HuH-7 (cell line): ENCODE results near the gene FBXO11.
"Not testable (repeated sequence)": the region's sequence is repeated elsewhere in the genome, so short reads cannot be mapped to it uniquely, and the experiment has no call there.

ENCODE experiments used
- DNase-seq: peaks from one replicate; pipeline ENCODE4 v3.0.0; 2011; ENCODE audit warnings: low spot score

Gene FBXO11

DNA sequence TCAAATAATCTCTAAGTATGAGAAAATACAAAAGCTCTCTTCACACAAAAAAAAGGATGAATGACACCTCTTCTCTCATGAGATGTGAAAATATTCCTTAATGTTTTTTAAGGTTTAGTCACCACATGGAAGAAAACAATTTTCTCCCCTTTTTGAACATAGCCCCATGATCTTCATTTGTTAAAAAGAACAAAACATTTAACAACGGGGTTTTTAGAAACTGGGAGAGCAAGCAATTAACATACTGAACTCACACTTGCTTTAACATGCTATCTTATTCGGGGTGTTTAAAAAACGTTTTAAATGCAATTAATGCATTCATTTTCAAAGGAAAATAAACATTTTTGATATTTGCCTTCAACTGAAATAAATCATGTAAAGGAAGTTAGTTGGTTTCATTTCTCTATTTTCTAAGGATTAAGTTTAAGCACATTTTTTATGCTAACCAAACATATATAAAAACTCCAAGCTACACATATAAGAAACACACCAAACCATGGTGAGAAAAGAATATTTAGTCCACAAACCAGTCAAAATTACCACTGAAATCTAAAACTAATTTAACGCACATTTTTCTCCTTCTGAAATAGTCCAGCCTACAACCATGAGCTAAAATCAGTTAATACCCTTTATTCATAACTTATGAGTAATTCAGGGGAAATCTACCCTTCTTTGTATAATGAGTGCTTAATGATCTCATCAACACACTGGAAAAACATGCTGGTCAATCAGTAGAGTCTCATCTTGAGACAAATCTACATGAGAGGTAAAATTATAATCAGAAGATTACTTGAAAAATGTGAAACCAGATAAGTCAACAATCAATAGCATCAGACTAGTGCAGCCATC is 8.2 kb downstream of the FBXO11 start:
- DNase-seq: no peak

DNA sequence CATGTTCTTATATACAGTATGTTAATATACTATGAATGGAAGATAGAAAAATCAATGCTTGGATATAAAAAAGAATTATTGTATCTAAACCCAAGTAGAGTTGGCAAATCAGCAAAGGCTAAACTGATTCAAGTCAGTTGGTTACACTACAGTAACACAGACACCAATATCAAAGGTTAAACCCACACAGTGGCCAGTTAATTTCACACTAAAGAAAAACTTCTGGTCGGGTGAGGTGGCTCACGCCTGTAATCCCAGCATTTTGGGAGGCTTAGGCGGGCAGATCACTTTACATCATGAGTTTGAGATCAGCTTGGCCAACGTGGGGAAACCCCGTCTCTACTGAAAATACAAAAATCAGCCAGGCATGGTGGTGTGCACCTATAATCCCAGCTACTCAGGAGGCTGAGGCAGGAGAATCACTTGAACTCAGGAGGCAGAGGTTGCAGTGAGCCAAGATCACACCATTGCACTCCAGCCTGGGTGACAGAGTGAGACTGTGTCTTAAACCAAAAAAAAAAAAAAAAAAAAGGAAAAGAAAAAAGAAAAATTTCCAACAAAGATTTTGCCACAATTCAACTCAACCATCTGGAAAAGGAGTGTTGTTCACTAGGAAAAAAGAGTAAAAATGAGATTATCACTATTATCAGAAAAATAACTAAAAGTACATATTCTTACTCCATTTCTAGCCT is 9.0 kb downstream of the FBXO11 start:
- DNase-seq: not testable (repeated sequence)

DNA sequence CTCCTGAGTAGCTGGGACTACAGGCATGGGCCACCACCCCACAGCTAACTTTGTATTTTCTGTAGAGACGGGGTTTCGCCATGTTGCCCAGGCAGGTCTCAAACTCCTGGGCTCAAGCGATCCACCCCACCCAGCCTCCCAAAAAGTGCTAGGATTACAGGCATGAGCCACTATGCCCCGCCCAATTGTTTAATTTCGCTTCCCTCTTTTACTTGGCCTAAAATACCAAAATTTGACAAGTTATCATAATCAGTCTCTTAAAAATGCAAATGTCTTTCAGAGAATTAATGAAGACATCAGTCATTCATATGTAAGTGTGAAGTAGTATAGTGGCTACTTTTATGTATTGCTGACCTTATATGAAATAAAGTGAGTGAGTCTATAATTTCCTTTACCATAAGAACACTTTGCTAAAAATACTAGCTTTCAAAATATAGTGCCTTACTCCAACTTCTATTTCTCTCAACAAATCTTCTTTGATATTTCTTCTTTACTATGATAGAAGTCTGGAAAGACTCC is 9.8 kb downstream of the FBXO11 start:
- no peak for DNase-seq

DNA sequence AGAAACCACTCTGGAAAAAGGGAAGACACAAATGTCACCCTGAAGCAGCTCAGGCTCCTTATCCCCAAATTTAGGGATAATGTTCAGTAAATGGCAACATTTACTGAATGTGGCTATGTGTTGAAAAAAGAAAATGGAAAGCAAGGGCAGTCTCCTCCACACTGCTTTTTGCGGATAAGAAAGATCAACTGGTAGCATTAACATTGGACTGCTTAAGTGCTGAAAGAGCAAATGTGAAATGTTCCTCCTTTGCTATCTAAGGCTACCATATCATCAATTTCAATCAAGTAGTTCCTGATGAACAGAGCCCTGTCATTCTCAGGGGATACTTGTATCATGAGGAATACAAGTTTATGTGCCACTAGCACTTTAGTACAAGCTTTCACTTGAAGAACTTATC is 12.5 kb downstream of the FBXO11 start:
- no peak for DNase-seq

DNA sequence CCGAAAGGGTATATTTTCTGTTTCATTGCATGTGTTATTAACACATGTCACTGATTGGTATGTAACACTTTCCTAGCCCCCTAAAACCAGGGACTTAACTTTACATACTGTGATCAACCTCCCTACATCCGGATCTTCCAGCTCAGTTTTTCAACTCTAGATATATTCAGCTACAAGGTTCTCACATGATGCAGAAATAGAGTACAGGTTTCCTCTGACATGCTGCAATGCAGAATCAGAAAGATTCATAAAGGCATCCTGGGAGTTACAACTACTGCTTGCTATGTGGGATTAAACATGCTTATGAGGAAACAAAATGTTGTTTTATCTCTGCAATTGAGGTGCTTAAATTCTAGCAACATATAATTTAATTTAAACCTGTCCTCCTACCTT is 14.0 kb downstream of the FBXO11 start:
- no peak for DNase-seq

DNA sequence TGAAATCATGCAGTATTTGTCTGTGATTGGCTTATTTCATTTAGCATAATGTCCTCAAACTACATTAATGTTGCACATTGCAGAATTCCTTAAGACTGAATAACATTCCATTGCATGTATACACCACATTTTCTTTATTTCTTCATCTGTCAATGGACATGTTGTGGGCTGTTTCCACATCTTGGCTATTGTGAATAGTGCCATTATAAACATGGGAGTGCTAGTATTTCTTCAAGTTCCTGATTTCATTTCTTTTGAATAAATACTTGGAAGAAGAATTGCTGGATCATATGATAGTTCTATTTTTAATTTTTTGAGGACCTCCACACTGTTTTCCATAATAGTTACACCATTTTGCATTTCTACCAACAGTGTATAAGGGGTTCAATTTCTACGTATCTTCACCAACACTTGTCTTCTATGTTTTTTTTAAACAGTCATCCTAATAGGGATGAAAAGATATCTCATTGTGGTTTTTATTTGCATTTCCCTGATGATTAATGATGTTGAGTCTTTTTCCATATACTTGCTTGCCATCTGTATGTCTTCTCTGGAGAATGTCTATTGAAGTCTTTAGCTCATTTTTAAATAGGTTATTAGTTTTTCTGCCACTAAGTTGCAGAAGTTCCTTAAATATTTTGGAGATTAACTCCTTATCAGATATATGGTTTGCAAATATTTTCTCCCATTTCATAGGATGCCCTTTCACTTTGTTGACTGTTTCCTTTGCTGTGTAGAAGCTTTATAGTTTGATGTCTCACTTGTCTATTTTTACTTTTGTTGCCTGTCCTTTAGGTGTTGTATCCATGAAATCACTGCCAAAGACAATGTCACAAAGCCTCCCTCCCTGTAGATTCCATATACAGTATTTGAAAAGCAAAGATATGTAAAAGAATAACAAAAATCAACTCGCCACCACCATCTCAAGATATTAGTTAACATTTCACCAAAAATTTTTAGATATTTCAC is 14.6 kb downstream of the FBXO11 start:
- no peak for DNase-seq

DNA sequence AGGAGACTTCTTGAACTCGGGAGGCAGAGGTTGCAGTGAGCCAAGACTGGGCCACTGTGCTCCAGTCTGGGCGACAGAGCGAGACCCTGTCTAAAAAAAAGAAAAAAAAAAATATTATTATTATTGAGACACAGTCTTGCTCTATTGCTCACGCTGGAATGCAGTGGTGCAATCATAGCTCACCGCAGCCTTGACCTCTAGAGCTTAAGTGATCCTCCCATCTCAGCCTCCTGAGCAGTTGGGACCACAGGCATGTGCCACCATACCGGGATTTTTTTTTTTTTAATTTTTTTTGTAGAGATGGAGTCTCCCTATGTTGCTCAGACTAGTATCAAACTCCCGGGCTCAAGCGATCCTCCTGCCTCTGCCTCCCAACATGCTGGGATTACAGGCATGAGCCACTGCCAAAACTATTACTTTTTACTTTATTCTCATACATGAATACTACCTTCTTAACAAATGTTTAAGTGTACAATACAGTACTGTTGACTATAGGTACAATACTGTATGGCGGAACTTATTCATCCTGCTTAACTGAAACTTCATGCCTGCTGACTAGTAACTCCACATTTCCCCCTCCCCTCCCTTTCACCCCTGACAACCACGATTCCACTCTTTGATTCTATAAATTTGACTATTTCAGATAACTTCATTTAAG is 15.5 kb downstream of the FBXO11 start:
- DNase-seq: no peak

DNA sequence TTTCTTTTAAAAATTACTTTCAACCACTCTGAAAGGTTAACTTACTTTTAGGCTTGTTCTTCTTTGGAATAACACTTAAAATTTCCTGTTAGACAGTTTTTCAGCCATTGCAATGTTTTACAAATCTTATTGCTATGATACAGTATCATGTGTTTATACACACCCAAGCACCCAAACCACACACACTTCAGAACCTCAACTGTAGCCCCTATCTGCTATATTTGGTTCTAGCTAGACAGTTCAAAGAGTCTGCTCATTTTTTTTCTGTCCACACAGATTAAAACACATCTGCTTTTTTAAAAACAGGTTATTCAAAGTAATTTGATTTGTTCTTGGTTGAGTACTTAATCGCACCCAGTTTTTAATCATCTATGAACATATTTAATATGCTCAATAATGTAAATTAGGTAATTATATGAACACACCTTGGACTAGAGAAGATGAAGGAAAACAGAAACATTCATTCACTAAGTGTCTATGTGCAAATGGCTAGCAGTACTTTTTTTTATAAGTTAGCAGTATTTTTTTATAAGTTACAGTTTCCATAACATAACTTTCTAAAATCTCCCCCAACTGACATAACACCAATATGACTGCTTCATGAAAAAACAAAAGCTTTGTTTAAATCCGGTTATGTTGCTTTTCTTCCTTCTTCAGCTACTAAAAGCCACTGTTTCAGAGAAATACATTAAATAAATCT is 17.6 kb downstream of the FBXO11 start:
- DNase-seq: no peak

DNA sequence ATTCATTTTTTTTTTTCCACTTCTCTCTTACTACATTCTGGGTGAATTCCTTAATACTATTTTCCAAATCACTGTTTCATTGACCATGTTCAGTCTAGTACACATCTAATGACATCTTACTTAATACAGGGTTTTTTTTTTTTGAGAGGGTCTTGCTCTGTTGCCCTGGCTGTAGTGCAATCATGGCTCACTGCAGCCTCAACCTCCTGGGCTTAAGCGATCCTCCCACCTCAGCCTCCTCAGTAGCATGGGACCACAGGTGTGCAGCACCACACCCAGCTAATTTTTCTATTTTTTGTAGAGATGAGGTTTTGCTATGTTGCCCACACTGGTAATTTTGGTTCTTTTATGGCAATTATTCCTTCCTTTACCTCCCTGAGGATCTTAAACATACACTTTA is 29.4 kb downstream of the FBXO11 start:
- no peak for DNase-seq

DNA sequence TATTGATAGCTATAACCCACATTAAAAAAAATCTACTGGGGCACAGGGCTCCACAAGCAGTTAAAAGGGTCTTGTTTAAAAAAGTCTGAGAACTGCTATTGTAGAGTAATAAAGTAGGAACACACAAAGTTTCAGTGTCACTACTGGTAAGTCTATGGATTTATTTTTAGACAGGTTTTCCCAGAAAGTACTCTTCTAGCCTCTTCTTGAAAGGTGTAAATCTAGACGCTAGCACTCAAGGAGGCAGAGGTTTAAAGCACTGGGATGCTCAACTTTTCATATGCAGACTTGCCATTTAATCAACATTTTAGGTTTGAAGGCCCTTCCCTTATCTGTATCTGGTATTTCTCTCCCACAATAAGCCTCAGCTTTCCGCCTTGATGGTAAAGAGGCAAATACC is 33.4 kb downstream of the FBXO11 start:
- DNase-seq: no peak

DNA sequence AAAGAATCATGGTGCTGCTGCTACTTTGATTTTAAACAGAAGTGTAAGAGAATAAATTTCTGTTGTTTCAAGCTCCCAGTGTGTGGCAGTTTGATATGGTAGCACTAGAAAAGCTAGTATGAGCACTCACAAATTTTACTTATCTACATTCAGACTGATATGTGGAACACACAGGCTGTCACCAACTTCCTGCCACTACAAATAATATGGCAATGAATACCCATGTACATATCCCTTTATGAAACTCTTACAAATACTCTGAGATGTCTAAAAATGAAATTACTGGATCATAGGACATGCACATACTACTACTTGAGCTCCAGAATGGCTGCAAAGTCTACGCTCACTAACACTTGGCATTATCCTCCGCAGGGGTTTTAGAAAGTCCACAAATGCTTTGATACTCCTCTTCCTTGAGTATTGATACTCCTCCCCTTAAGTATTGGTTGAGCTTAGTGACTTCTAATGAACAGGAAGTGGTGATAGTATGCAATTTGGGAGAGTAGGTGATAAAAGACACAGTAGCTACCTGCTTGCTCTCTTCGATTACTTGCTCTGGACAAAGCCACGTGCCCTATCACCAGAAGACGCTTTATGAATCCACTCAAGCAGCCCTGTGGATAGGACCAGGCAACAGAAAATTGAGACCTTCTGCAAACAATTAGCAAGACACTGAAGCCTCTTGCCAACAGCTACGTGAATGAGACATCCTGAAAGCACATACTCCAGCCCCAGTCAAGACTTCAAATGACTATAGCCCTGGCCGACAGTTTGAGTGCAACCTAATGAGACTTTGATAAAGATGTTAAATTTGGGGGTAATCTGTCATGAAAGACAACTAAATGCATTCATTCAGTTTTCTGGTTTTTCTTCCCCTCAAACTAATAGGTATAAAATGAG is 35.4 kb downstream of the FBXO11 start:
- no peak for DNase-seq

DNA sequence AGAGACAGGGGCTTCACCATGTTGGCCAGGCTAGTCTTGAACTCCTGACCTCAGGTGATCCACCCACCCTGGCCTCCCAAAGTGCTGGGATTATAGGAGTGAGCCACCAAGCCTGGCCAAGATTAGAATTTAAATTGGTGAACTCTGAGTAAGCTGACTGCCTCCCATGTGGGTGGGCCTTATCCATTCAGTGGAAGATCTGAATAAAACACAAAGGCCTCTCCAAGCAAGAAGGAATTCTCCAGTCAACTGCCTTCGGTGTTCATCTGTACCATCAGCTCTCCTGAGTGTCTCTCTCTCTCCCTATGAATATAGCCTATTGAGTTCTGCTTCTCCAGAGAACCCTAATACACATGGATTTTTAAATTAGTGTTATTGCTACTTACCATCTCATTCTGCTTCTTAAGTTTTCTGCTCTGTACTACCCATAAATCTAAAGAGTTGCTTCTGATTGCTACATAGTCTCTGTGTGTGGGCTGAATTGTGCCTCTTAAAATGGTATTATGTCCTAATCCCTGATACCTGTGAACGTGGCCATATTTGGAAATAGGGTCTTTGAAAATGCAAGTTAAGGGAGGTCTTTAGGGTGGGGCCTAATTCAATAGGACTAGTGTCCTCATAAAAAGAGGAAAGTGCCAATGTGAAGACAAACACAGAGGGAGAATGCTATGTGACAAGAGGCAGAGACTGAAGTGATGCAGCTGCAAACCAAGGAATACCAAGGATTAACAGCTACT is 36.3 kb downstream of the FBXO11 start:
- no peak for DNase-seq

DNA sequence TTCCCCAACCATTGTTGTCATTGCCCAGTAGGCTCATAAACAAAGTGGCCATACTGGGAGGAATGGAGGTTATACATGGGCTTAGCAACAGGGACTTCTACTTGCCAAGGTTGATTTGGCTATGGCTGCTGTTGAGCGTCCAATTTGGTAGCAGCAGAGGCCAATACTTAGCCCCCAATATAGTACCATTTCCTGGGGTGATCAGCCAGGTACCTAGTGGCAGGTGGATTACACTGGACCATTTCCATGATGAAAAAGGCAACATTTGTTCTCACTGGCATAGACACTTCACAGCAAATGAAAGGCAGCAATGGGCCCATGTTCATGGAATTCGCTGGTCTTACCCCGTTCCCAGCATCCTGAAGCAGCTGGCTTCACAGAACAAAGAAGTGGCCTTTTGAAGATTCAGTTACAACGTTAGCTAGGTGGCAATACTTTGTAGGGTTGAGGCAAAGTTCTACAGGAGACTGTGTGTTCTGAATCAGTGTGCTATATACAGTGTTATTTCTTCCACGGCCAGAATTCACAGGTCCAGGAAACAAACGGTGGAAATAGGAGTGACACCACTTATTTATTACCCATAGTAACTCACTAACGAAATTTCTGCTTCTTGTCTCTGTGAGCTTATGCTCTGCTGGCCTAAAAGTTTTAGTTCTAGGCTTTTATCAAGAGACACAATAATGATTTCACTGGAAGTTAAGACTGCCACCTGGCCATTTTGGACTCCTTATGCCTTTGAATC is 37.5 kb downstream of the FBXO11 start:
- DNase-seq: no peak

DNA sequence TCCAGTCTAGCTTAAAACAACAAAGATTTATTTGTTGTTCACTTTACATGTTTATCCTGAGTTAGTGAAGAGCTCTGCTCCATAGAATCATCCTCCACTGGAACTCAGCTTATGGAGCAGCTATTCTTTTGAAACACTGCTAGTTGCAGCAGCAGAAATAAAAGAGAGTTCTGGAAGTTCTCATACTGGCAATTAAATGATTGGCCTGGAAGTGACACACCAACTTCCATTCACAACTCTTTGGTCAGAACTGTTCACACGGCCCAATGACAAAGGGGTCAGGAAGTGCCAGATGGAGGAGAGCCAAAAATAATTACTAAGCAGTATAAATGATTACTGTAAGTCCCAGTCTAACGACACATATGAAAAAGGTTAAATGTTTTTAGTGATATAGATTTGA is 39.1 kb downstream of the FBXO11 start:
- no peak for DNase-seq

DNA sequence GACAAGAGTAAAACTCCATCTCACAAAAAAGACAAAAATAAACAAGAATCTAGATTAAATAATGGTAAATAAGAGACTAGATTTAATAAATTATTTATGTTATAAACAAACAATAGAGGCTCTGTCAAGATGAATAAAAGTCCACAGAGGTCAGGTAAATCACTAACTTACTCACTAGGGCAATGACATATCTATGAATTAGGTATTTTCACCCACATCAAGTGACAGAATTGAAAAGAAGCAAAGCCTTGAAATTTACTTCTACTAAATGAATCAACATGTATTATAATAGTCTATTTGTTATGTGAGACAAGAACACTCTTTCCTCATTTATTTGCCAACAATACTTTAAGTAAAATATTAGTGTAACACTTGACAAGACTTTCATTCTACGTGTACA is 41.7 kb downstream of the FBXO11 start:
- DNase-seq: no peak

DNA sequence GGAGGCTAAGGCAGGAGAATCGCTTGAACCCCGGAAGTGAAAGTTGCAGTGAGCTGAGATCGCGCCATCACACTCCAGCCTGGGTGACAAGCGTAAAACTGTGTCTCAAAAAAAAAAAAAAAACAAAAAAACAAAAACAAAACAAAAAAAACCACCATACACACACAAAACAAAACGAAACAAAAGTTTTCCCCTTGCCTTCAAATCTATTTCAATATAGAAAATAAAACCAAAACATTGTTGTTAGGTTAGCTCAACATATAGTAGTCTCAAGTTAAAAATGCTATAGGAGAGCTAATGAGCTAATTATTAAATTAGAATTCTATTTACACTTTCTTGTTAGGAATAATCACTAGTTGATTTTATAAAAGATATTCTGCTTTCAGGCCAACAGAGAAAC is 43.3 kb downstream of the FBXO11 start:
- DNase-seq: no peak

DNA sequence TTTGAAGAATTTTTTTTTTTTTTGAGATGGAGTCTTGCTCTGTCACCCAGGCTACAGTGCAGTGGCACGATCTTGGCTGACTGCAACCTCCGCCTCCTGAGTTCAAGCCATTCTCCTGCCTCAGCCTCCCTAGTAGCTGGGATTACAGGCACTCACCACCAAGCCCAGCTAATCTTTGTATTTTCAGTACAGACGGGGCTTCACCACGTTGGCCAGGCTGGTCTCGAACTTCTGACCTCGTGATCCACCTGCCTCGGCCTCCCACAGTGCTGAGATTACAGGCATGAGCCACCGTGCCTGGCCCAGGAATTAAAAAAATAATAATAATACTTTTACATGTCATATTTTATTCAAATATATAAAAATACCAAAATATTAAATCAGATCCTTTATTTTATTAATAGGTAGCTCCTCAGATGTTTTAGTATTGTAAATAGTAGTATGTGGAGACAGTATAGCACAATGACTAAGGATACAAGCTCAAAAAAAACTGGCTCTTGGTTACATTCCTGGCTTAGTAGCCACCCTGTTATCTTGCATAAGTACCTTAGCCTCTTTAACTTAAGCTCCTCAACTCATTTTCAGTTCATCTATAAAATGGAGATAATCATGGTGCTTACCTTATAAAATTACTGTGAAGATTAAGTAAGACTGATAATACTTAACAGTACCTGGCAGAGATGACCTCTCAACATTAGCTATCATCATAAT is 53.1 kb downstream of the FBXO11 start:
- DNase-seq: not testable (repeated sequence)

DNA sequence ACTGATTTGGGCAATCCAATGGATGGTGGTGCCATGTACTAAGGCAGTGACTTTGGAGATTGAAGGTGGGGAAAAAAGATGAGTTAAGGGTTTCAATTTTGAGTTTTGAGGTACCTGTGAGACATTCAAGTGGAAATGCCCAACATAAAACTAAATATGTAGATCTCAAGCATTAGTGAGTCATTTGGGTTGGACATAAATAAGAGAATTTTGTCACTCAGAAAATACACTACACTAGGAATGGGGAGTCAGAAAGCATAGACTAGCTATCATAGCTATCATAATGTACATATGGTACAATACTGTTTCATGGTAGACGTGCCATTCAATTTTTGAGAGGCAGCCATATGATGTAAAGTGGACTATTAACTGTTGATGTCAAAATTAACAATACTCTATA is 56.1 kb downstream of the FBXO11 start:
- DNase-seq: no peak
